GM12878 (cell line): ENCODE data around the gene CNTN4. TPM values are rescaled to one million over a fixed set of nuclear protein-coding genes. Genes with fewer than 3 reads are reported as not detected.

Source experiments
- ATAC-seq: fragments of 200-7000 bp; cut with Tn5 transposase; 3 replicates; pipeline ENCODE4 v1.9.1; 2020; ENCODE audit warnings: mild to moderate bottlenecking, moderate library complexity
- BruUV-seq: library from RNA; stranded (reverse); fragments of 400-500 nt; replicated peaks from 2 replicates; lab custom pipeline; 2021; lab: Mats Ljungman, UMichigan
- CTCF ChIA-PET: fragments of 300-600 bp; sonication (Branson Sonifier 250); formaldehyde crosslinking; extraction: SDS; loops from one replicate; lab custom pipeline; 2021; ENCODE audit warnings: inconsistent platforms; lab: Yijun Ruan, JAX
- POLR2A ChIA-PET: fragments of 350-600 bp; formaldehyde crosslinking; extraction: SDS; loops from one replicate; lab custom pipeline; 2021; ENCODE audit warnings: inconsistent platforms; lab: Charles Lee
- RAD21 ChIA-PET: fragments of 300-600 bp; sonication (Branson Sonifier 250); formaldehyde crosslinking; loops from one replicate; lab custom pipeline; 2023; ENCODE audit warnings: antibody characterized with exemption; ENCODE audit not compliant: unreplicated experiment; lab: Charles Lee
- SMC1A ChIA-PET: fragments of 300-600 bp; sonication (Branson Sonifier 250); formaldehyde crosslinking; loops from one replicate; lab custom pipeline; 2023; ENCODE audit not compliant: unreplicated experiment, uncharacterized antibody; lab: Charles Lee
- DNase-seq: peaks from one replicate; pipeline ENCODE4 v3.0.0-alpha.2; 2011; ENCODE audit warnings: low read depth, low spot score
- FAIRE-seq: peaks from 3 replicates; lab custom pipeline; 2011; peaks lifted over from hg19 to GRCh38; lab: Jason Lieb, UNC
- H2AFZ ChIP-seq: 2 replicates; pipeline ENCODE4 v1.6.0; 2011; ENCODE audit warnings: low read depth, low read length, control low read depth; ENCODE audit not compliant: control insufficient read depth
- H3K27ac ChIP-seq: 2 replicates; pipeline ENCODE4 v1.5.1; 2011; ENCODE audit warnings: control low read depth; ENCODE audit not compliant: control insufficient read depth, insufficient read depth
- H3K27me3 ChIP-seq, 2 experiments: replicated peaks in 1 of 2; 2 replicates each; pipeline versions ENCODE4 v1.6.0 to v1.6.1; 2011; ENCODE audit warnings: low read length in 1 of 2; ENCODE audit not compliant: control insufficient read depth in 2 of 2, insufficient read depth in 2 of 2
- H3K36me3 ChIP-seq, 2 experiments: 2 replicates each; pipeline ENCODE4 v1.5.1; 2011; ENCODE audit warnings: low read length in 1 of 2; ENCODE audit not compliant: control insufficient read depth in 2 of 2, insufficient read depth in 2 of 2
- H3K4me1 ChIP-seq: 2 replicates; pipeline ENCODE4 v1.6.1; 2011; ENCODE audit warnings: mild to moderate bottlenecking, low read length, moderate library complexity, mixed read lengths; ENCODE audit not compliant: control insufficient read depth, insufficient read depth
- H3K4me2 ChIP-seq: 2 replicates; pipeline ENCODE4 v1.6.0; 2011; ENCODE audit warnings: control low read depth; ENCODE audit not compliant: control insufficient read depth, insufficient read depth
- H3K4me3 ChIP-seq: fragments of 200-600 bp; sonication (generic); 2 replicates; pipeline ENCODE4 v1.5.1; 2016
- H3K79me2 ChIP-seq: 2 replicates; pipeline ENCODE4 v1.6.0; 2011; ENCODE audit warnings: low read length; ENCODE audit not compliant: control insufficient read depth, insufficient read depth
- H3K9ac ChIP-seq: 2 replicates; pipeline ENCODE4 v1.8.0; 2011; ENCODE audit warnings: low read length, control low read depth, mixed read lengths; ENCODE audit not compliant: control insufficient read depth, insufficient read depth
- H3K9me3 ChIP-seq: replicated peaks from 3 replicates; pipeline ENCODE4 v1.5.1; 2011; ENCODE audit warnings: mild to moderate bottlenecking, low read length; ENCODE audit not compliant: control insufficient read depth, insufficient read depth
- H4K20me1 ChIP-seq: 2 replicates; pipeline ENCODE4 v1.6.0; 2011; ENCODE audit not compliant: control insufficient read depth, insufficient read depth
- ATF3 ChIP-seq: IDR thresholded peaks from 2 replicates; pipeline ENCODE4 v1.6.1; 2011; ENCODE audit warnings: low read depth, mild to moderate bottlenecking, low read length, moderate library complexity, borderline replicate concordance; ENCODE audit errors: extremely low read depth
- BCL11A ChIP-seq: IDR thresholded peaks from 2 replicates; pipeline ENCODE4 v1.6.1; 2011; ENCODE audit warnings: low read depth, low read length
- BMI1 ChIP-seq: fragments of 450-650 bp; IDR thresholded peaks from 2 replicates; pipeline ENCODE4 v1.6.1; 2016; ENCODE audit warnings: mild to moderate bottlenecking, moderate library complexity, borderline replicate concordance
- CREB1 ChIP-seq: IDR thresholded peaks from 2 replicates; pipeline ENCODE4 v1.6.1; 2012; ENCODE audit warnings: low read depth, mild to moderate bottlenecking, inconsistent platforms
- E2F4 ChIP-seq: IDR thresholded peaks from 2 replicates; pipeline ENCODE4 v1.6.1; 2012; ENCODE audit warnings: low read depth, low read length, improper control_type of control experiment
- ELK1 ChIP-seq: IDR thresholded peaks from 2 replicates; pipeline ENCODE4 v1.6.1; 2012; ENCODE audit warnings: low read depth, low read length, improper control_type of control experiment
- EZH2 ChIP-seq: IDR thresholded peaks from 2 replicates; pipeline ENCODE4 v1.6.1; 2012; ENCODE audit warnings: low read depth, mild to moderate bottlenecking, control low read depth, inconsistent platforms, low read length, borderline replicate concordance; ENCODE audit not compliant: control insufficient read depth
- LARP7 ChIP-seq: fragments of 450-650 bp; IDR thresholded peaks from 2 replicates; pipeline ENCODE4 v1.6.1; 2017; ENCODE audit warnings: mild to moderate bottlenecking
- MAX ChIP-seq: IDR thresholded peaks from 2 replicates; pipeline ENCODE4 v1.6.1; 2012; ENCODE audit warnings: low read depth, low read length, improper control_type of control experiment
- MEF2B ChIP-seq: fragments of 450-650 bp; IDR thresholded peaks from 2 replicates; pipeline ENCODE4 v1.6.1; 2018; ENCODE audit warnings: mild to moderate bottlenecking, moderate library complexity; ENCODE audit not compliant: partially characterized antibody, poor library complexity, severe bottlenecking
- PAX8 ChIP-seq: fragments of 450-650 bp; IDR thresholded peaks from 2 replicates; pipeline ENCODE4 v1.6.1; 2017; ENCODE audit warnings: mild to moderate bottlenecking, moderate library complexity
- PBX3 ChIP-seq: IDR thresholded peaks from 2 replicates; pipeline ENCODE4 v1.6.1; 2011; ENCODE audit warnings: mild to moderate bottlenecking, low read depth, low read length, moderate library complexity; ENCODE audit not compliant: insufficient replicate concordance
- PKNOX1 ChIP-seq: fragments of 450-650 bp; IDR thresholded peaks from 2 replicates; pipeline ENCODE4 v1.6.1; 2016; ENCODE audit warnings: mild to moderate bottlenecking
- PML ChIP-seq: IDR thresholded peaks from 2 replicates; pipeline ENCODE4 v1.6.1; 2012; ENCODE audit warnings: low read length, inconsistent platforms
- POLR2A ChIP-seq: IDR thresholded peaks from 2 replicates; pipeline ENCODE4 v1.6.1; 2011; ENCODE audit warnings: low read depth, mild to moderate bottlenecking, low read length
- RUNX3 ChIP-seq: IDR thresholded peaks from 2 replicates; pipeline ENCODE4 v1.6.1; 2012; ENCODE audit warnings: low read length, inconsistent platforms
- SMAD1 ChIP-seq: fragments of 450-650 bp; IDR thresholded peaks from 2 replicates; pipeline ENCODE4 v1.6.1; 2018; ENCODE audit warnings: mild to moderate bottlenecking, low read depth; ENCODE audit not compliant: partially characterized antibody
- WGBS: methylation state at CpG from one replicate; pipeline ENCODE4 v1.1.6; 2016; ENCODE audit warnings: low lambda C conversion rate; ENCODE audit not compliant: insufficient replicate concordance, insufficient coverage; ENCODE audit errors: missing lambda C conversion rate; 5-methylcytosine and 5-hydroxymethylcytosine counted together
- in situ Hi-C: fragments of 300-500 bp; cut with MboI; formaldehyde crosslinking; loops from 9 replicates; pipeline ENCODE4 v1.14.3; 2018; ENCODE audit warnings: mixed read lengths
- intact Hi-C: fragments of 100-400 bp; cut with micrococcal nuclease; formaldehyde crosslinking; loops from one replicate; pipeline ENCODE4 v1.14.2; 2022; ENCODE audit not compliant: unreplicated experiment
- polyA plus RNA-seq, 11 experiments: library from polyadenylated mRNA; depleted of rRNA in 4 of 11; unstranded in 6 of 11; stranded (reverse) in 5 of 11; fragments of >200 nt; fragmentation: Nextera tagmentation in 4 of 11; fragmentation: Illumina TruSeq in 1 of 11; extraction: Ambion mirVana in 4 of 11; extraction: Trizol in 1 of 11; gene quantifications; 1 replicate in 1 of 11; 2 replicates in 10 of 11; pipeline versions ENCODE4 v1.2.1 to v1.2.3, GENCODE V29; 2011 to 2016; ENCODE audit warnings: inconsistent platforms in 2 of 11, missing spikeins in 2 of 11, low read depth in 1 of 11
- total RNA-seq, 4 experiments: library from RNA; depleted of rRNA in 3 of 4; stranded (reverse); fragments of >200 nt in 3 of 4; fragmentation: Illumina TruSeq in 1 of 4; extraction: Trizol in 1 of 4; gene quantifications; 2 replicates each; pipeline versions ENCODE4 v1.2.1 to v1.2.3, GENCODE V29; 2013 to 2021

The CNTN4 gene
- total and polyA plus RNA-seq, 10 of the 15 experiments (the other 5 are each of a cell fraction or from before 2014, with no cell fraction given) = 0.05 to 0.43 (median 0.15) TPM; not detected in 1

GRCh38 chr3:2356298-2356950 lies 257.8 kb downstream of the CNTN4 start:
- Histone ChIP-seq H3K4me1 (no peaks in the 10 kb centered on the region), H3K27ac (no peak overlapping the region), H3K79me2 (no peaks in the 10 kb centered on the region), H3K9me3 (no peaks in the 10 kb centered on the region; the same call in 1 of the 3 replicates), H3K9ac (no peak overlapping the region), H3K27me3 (no peaks in the 10 kb centered on the region), H3K4me3 (no peak overlapping the region), H2AFZ (no peak overlapping the region), H3K36me3 (no peaks in the 10 kb centered on the region), H4K20me1 (no peaks in the 10 kb centered on the region), H3K4me2 (no peak overlapping the region)
- no peak for DNase-seq
- FAIRE-seq = no peak
- TF ChIP-seq PML (no peak), PBX3 (no peak), POLR2A (no peak), PAX8 (no peak), MEF2B (no peak), RUNX3 (no peak), LARP7 (no peak), ATF3 (no peak), E2F4 (no peak), SMAD1 (no peak), ELK1 (no peak), PKNOX1 (no peak), MAX (no peak), EZH2 (no peak), BCL11A (no peak), CREB1 (no peak), BMI1 (no peak)
- intact Hi-C loops = no loop called here
- in situ Hi-C loops = no loop called here
- BruUV-seq = no TSS peak
- 44% methylated on average over 3 of the region's 3 CpGs for WGBS
- no peak for ATAC-seq
- SMC1A ChIA-PET = interaction anchor here (0.7 kb wide), 1 partner anchor 319 kb away, joined by 3 read pairs; no protein-coding TSS in a partner anchor
- POLR2A ChIA-PET = no interaction called here
- CTCF ChIA-PET = no interaction called here
- RAD21 ChIA-PET = no interaction called here
